Measurements from ENCODE around the gene SLC22A7.

DNA sequence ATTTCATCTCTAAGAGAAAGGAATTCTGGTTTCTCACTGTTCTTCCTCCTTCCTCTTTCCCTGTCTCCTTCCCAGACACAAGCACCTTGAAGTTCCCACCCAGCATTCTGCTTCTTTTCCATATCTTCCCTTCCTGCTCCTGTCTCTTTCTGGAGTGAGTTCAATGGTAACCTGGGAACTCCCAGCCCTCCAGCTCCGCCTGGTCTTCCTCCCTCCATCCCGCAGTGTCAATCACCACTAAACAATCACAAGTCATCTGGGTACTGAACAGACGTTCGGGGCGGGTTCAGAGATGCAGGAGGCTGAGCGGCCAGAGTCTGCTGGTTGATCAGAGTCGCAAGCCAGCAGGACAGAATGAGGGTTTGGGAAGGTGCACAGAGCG lies 47.1 kb upstream of the SLC22A7 start:
- TF ChIP-seq FOXA1 (IDR thresholded peaks at IDR 0.05) (no peak), CTBP1 (IDR thresholded peaks at IDR 0.05; ENCODE audit: borderline replicate concordance) (no peak), NFRKB (IDR thresholded peaks at IDR 0.05) (no peak), TARDBP (IDR thresholded peaks at IDR 0.05) (no peak), BHLHE40 (IDR thresholded peaks at IDR 0.05; ENCODE audit: borderline replicate concordance) (no peak), ZNF384 (IDR thresholded peaks at IDR 0.05) (no peak), SP1 (IDR thresholded peaks at IDR 0.05) (no peak), SUZ12 (IDR thresholded peaks at IDR 0.05) (no peak), LEF1 (IDR thresholded peaks at IDR 0.05; ENCODE audit: borderline replicate concordance) (no peak)
